GM12878 (cell line): ENCODE results near the gene USF3.

Experiments used
- EED ChIP-seq: sonication (generic); IDR thresholded peaks from 2 replicates; pipeline ENCODE4 v1.6.1; 2016; ENCODE audit warnings: antibody characterized with exemption, low read depth
- EGR1 ChIP-seq, 2 experiments: IDR thresholded peaks; 1 replicate in 1 of 2; 2 replicates in 1 of 2; pipeline ENCODE4 v1.6.1; 2011 to 2012; ENCODE audit warnings: low read depth in 2 of 2, low read length in 2 of 2, borderline replicate concordance in 1 of 2, mild to moderate bottlenecking in 1 of 2, moderate library complexity in 1 of 2
- EP300 ChIP-seq, 2 experiments: fragments of 150-350 bp in 1 of 2; IDR thresholded peaks; 2 replicates each; pipeline ENCODE4 v1.6.1; 2011 to 2012; ENCODE audit warnings: low read depth in 2 of 2, low read length in 2 of 2, borderline replicate concordance in 1 of 2, improper control_type of control experiment in 1 of 2, inconsistent platforms in 1 of 2; ENCODE audit not compliant: control insufficient read depth in 1 of 2
- ESRRA ChIP-seq: IDR thresholded peaks from 2 replicates; pipeline ENCODE4 v1.6.1; 2012; ENCODE audit warnings: mild to moderate bottlenecking, low read length, improper control_type of control experiment
- ETV6 ChIP-seq, 2 experiments: fragments of 450-650 bp in 1 of 2; IDR thresholded peaks in 1 of 2; conservative IDR thresholded peaks in 1 of 2; 2 replicates each; pipeline ENCODE4 v1.6.1; 2014; ENCODE audit warnings: antibody characterized with exemption in 1 of 2, borderline replicate concordance in 1 of 2, low read depth in 1 of 2, mild to moderate bottlenecking in 1 of 2, moderate library complexity in 1 of 2
- GABPA ChIP-seq: IDR thresholded peaks from 2 replicates; pipeline ENCODE4 v1.6.1; 2014; ENCODE audit warnings: antibody characterized with exemption, low read depth, mild to moderate bottlenecking, inconsistent platforms
- HCFC1 ChIP-seq: fragments of 150-350 bp; IDR thresholded peaks from 2 replicates; pipeline ENCODE4 v1.6.1; 2014; ENCODE audit warnings: low read length
- POLR2A ChIP-seq: IDR thresholded peaks from 2 replicates; pipeline ENCODE4 v1.6.1; 2011; ENCODE audit warnings: low read depth, mild to moderate bottlenecking, low read length
- SUZ12 ChIP-seq: fragments of 200-600 bp; sonication (generic); IDR thresholded peaks from one replicate; pipeline ENCODE4 v1.6.1; 2018; ENCODE audit warnings: antibody characterized with exemption, mild to moderate bottlenecking; ENCODE audit not compliant: unreplicated experiment
- TF ChIP-seq, protein P1 (sequence below), 3 experiments: IDR thresholded peaks in 2 of 3; conservative IDR thresholded peaks in 1 of 3; 2 replicates each; pipeline ENCODE4 v1.5.1; 2011; ENCODE audit warnings: low read depth in 3 of 3, low read length in 3 of 3, mild to moderate bottlenecking in 3 of 3, control low read depth in 2 of 3, moderate library complexity in 2 of 3, inconsistent platforms in 1 of 3, mixed read lengths in 1 of 3; ENCODE audit not compliant: control insufficient read depth in 2 of 3, insufficient read depth in 1 of 3; ENCODE audit errors: extremely low read depth in 1 of 3
- TF ChIP-seq, protein P2 (sequence below): IDR thresholded peaks from 2 replicates; pipeline ENCODE4 v1.6.1; 2011; ENCODE audit warnings: low read depth, low read length, improper control_type of control experiment, borderline replicate concordance
- TF ChIP-seq, protein P3 (sequence below): fragments of 450-650 bp; IDR thresholded peaks from 2 replicates; pipeline ENCODE4 v1.6.1; 2017; ENCODE audit warnings: mild to moderate bottlenecking

DNA sequence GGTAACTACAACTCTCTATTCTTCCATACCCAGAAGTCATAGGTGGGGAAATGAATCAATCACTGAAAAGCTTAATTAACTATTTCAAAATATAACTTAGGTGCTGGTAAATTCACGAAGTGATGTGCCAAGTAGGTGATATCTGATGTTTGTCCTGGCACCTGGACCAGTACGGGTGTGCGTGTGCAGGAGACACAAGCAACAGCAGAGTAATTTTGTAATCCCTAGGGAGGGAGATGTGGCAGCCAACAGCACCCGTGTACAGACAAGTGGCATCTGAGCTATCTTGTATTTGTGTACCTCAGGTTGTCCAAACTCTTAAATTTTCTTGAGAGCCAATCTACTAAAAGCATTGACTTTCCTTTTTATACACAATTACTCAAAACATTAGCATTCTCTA is 22.8 kb downstream of the USF3 start:
- TF ChIP-seq, protein P1, sequence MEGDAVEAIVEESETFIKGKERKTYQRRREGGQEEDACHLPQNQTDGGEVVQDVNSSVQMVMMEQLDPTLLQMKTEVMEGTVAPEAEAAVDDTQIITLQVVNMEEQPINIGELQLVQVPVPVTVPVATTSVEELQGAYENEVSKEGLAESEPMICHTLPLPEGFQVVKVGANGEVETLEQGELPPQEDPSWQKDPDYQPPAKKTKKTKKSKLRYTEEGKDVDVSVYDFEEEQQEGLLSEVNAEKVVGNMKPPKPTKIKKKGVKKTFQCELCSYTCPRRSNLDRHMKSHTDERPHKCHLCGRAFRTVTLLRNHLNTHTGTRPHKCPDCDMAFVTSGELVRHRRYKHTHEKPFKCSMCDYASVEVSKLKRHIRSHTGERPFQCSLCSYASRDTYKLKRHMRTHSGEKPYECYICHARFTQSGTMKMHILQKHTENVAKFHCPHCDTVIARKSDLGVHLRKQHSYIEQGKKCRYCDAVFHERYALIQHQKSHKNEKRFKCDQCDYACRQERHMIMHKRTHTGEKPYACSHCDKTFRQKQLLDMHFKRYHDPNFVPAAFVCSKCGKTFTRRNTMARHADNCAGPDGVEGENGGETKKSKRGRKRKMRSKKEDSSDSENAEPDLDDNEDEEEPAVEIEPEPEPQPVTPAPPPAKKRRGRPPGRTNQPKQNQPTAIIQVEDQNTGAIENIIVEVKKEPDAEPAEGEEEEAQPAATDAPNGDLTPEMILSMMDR (IDR thresholded peaks at IDR 0.05 in 2 of 3, conservative IDR thresholded peaks at IDR 0.05 in 1 of 3; ENCODE audit: control insufficient read depth in 2 of 3, extremely low read depth in 1 of 3, insufficient read depth in 1 of 3, low read depth in 3 of 3, low read length in 3 of 3), result no peak
- TF ChIP-seq ESRRA (no peak), POLR2A (no peak), EED (no peak), ETV6 (conservative IDR thresholded peaks at IDR 0.05 in 1 of 2, IDR thresholded peaks at IDR 0.05 in 1 of 2; ENCODE audit: borderline replicate concordance in 1 of 2, low read depth in 1 of 2) (no peak), EGR1 (IDR thresholded peaks at IDR 0.05; ENCODE audit: borderline replicate concordance in 1 of 2, low read depth in 2 of 2, low read length in 2 of 2) (no peak), HCFC1 (no peak), EP300 (IDR thresholded peaks at IDR 0.05; ENCODE audit: borderline replicate concordance in 1 of 2, control insufficient read depth in 1 of 2, low read depth in 2 of 2, low read length in 2 of 2) (no peak), SUZ12 (no peak), GABPA (no peak)
- TF ChIP-seq, protein P2, sequence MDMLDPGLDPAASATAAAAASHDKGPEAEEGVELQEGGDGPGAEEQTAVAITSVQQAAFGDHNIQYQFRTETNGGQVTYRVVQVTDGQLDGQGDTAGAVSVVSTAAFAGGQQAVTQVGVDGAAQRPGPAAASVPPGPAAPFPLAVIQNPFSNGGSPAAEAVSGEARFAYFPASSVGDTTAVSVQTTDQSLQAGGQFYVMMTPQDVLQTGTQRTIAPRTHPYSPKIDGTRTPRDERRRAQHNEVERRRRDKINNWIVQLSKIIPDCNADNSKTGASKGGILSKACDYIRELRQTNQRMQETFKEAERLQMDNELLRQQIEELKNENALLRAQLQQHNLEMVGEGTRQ, result no peak
- TF ChIP-seq, protein P3, sequence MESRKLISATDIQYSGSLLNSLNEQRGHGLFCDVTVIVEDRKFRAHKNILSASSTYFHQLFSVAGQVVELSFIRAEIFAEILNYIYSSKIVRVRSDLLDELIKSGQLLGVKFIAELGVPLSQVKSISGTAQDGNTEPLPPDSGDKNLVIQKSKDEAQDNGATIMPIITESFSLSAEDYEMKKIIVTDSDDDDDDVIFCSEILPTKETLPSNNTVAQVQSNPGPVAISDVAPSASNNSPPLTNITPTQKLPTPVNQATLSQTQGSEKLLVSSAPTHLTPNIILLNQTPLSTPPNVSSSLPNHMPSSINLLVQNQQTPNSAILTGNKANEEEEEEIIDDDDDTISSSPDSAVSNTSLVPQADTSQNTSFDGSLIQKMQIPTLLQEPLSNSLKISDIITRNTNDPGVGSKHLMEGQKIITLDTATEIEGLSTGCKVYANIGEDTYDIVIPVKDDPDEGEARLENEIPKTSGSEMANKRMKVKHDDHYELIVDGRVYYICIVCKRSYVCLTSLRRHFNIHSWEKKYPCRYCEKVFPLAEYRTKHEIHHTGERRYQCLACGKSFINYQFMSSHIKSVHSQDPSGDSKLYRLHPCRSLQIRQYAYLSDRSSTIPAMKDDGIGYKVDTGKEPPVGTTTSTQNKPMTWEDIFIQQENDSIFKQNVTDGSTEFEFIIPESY, result no peak
